GM12874 (cell line): ENCODE data around the gene RARRES1.

ENCODE experiments used
- TF ChIP-seq, protein P1 (sequence below): IDR thresholded peaks from 2 replicates; pipeline ENCODE4 v1.5.1; 2011; ENCODE audit warnings: low read depth, mild to moderate bottlenecking, control low read depth, low read length, moderate library complexity; ENCODE audit not compliant: insufficient read depth

Gene RARRES1

DNA sequence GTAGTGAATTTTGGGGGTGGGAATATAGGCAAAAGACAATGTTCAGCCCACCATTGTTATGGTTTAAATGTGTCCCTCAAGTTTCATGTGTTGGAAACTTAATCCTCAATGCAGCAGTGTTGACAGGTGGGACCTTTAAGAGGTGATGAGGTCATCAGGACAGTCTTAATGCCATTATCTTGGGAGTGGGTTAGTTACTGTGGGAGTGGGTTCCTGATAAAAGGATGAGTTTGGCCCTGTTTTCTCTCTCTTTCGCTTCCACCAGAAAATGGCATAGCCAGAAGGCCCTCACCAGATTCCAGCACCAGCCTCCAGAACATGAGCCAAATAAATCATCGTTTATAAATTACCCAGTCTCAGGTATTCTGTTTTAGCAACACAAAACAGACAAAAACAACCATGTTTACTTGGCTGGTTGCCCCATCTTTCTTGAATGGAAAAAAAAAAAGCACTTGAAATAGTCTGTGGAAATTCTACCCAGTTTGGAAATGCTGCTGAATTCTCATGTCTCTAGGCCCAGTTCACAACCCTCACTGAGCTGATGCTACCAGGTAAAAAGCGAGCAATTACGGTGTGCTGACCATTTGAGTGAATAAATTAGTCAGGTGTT is 38.6 kb upstream of the RARRES1 start:
- TF ChIP-seq, protein P1, sequence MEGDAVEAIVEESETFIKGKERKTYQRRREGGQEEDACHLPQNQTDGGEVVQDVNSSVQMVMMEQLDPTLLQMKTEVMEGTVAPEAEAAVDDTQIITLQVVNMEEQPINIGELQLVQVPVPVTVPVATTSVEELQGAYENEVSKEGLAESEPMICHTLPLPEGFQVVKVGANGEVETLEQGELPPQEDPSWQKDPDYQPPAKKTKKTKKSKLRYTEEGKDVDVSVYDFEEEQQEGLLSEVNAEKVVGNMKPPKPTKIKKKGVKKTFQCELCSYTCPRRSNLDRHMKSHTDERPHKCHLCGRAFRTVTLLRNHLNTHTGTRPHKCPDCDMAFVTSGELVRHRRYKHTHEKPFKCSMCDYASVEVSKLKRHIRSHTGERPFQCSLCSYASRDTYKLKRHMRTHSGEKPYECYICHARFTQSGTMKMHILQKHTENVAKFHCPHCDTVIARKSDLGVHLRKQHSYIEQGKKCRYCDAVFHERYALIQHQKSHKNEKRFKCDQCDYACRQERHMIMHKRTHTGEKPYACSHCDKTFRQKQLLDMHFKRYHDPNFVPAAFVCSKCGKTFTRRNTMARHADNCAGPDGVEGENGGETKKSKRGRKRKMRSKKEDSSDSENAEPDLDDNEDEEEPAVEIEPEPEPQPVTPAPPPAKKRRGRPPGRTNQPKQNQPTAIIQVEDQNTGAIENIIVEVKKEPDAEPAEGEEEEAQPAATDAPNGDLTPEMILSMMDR, result no peak

DNA sequence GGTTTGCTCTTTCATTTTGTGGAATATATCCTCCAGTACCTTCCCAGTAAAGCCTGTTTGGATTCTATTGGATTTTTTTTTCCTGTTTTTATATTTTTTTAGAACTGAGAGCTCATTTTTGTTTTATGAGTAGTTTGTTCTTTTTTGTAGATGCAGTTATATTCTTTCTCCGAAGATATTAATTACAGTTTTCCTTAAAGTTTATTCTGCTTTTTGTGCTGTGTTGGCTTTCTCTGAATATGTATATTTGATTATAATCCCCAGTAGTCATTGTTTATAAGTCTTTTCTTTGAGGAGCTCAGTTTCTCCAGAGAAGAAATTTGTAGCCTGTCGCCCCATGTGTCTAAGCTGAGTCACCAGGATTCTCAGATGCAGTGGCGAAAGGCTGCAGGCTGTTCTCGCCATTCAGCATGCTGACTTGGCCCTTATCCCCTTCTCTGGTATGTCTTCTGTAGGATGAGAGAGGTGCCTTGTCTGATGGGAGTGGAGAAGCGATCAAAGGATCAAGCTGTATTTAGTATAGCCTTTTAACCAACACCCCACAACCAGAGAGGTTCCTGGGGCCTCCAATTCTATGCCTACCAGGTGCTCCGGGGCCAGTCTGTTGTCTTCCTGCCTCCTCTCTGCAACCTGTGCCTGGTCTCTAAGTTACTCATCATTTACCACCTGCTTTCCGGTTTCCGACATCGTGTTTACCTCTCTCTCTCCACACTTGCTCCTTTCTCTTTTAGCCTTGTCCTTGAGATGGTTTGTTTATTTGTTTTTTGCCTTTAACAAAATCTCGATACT is 37.9 kb upstream of the RARRES1 start:
- TF ChIP-seq, protein P1, result no peak

GRCh38 chr3:158769549-158769948 is 37.3 kb upstream of the RARRES1 start:
- TF ChIP-seq, protein P1, result no peak

DNA sequence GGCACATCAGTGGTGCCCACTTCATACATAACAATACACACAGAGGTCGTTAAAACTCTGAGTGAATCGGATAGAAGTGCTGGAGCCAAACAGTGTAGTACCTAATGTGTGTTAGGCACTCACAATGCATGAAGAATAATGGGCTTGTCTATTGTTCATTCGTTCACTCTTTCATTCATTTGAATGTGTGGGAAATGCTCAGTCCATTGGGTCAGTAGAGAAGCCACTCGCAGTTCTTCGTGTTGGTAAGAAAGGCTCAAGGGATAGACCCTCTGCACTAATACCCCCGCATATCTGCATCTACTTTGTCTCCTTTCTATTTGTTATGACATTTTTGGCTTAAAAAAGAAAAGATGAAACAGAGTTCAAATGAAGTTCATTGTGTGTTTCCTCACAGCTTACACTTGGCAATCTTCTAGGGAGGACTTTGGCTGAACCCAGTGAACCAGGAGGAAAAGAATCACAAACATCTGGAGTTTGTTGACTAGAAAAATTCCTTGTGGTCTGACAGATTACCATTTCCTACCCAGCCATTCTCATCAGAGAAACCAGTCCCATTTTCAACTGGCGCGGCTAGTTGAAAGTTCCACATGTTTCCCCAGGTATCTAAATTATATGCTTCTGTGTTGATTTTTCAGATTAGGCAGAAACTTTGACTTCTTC is 36.8 kb upstream of the RARRES1 start:
- TF ChIP-seq, protein P1, result no peak

DNA sequence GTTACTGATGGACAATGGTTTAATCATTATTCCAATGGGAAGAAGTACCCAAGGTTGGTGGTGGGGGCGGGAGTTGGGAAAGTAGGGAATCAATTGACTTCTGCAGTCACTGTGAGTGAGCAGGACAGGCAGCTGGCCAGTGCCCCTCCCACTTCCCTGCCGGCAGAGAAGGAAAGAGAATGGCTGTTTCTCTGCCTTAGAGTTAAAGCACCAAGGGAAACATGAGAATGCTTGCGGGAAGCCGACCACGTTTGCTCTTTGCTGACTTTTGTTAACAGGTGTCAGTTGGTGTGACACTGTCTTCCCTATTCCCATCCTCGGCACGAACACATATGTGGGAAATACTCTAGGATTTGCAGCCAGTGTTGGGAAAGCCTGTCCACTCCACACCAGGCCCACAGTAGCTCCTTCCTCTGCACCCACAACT is 36.1 kb upstream of the RARRES1 start:
- TF ChIP-seq, protein P1, result no peak

DNA sequence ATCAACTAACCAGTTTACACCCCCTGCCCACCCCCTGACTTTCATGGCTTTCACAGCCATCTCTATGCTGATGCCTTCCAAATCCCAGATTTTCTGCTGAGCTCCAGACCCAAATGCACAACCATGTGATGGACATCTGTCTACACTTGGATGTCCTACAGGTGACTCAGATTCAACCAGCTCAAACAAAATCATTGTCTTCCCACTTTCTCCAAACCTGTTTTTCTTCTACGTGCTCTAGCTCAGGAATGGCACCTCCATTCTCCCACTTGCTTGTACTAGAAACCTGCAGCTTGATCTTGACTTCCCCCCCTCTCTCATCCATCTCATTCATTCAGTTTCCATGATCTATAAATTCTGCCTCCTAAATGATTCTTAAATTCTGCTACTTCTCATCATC is 34.1 kb upstream of the RARRES1 start:
- TF ChIP-seq, protein P1, result no peak

- TF ChIP-seq, protein P1, result no peak
Observed at GRCh38 chr3:158765518-158766205, 33.4 kb upstream of the RARRES1 start.
